Activated naive CD4-positive, alpha-beta T cell treated with anti-CD3 and anti-CD28 coated beads, Interleukin-2, amount 50 U/mL, for 24 hours (primary cell): Measurements from ENCODE around the gene TRAPPC4.

Experiments
- H3K27ac Mint-ChIP-seq: one replicate; pipeline ENCODE4 v1.8.0; 2021; ENCODE audit warnings: mild to moderate bottlenecking, mixed read lengths
- H3K27me3 Mint-ChIP-seq: one replicate; pipeline ENCODE4 v1.8.0; 2021; ENCODE audit warnings: mixed read lengths
- H3K36me3 Mint-ChIP-seq: one replicate; pipeline ENCODE4 v1.8.0; 2021; ENCODE audit warnings: mixed read lengths
- H3K4me1 Mint-ChIP-seq: one replicate; pipeline ENCODE4 v1.8.0; 2021; ENCODE audit warnings: mixed read lengths
- H3K4me3 Mint-ChIP-seq: one replicate; pipeline ENCODE4 v1.8.0; 2021; ENCODE audit warnings: mild to moderate bottlenecking, mixed read lengths
- H3K9me3 Mint-ChIP-seq: one replicate; pipeline ENCODE4 v1.8.0; 2021; ENCODE audit warnings: mixed read lengths

The TRAPPC4 gene

GRCh38 chr11:119067371-119068222 lies 49.0 kb downstream of the TRAPPC4 start, which contains the start of gene VPS11:
VPS11 (plus strand) TSS chr11:119067818; CDS start chr11:119067824, 6 bp downstream.
- Mint-ChIP-seq H3K27me3 (no peaks in the 10 kb centered on the region), H3K36me3 (peaks cover 3% of the 10 kb centered on the region), H3K9me3 (no peaks in the 10 kb centered on the region), H3K27ac (peak within 1 kb of the TSS; percentile 97), H3K4me1 (peaks cover 37% of the 10 kb centered on the region), H3K4me3 (peak within 1 kb of the TSS; percentile 97)
